Femur (tissue), 1 donor: ENCODE results near the gene EPB41L3.

ENCODE experiments used
- DNase-seq: peaks from one replicate; pipeline ENCODE4 v3.0.0-alpha.2; 2017

The EPB41L3 gene

DNA sequence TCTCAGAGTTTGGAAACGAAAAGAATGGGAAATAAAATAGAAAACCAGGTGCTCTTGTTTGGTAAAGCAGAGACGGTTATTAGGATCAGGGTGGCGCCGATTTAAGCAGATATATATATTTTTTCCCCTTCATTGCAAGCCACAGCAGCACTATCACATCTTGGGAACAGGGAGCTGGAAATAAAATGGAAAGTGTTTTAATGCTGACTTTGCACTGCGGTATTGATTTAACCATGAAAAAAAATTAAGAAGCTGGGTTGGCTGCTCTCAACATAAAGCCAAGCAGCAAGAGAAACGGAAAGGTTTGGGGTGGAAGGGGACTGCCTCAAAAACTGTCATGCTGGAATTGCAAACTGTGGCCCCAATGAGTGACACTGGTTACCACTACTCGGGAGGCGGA lies 145.5 kb downstream of the EPB41L3 start:
- DNase-seq = no peak

DNA sequence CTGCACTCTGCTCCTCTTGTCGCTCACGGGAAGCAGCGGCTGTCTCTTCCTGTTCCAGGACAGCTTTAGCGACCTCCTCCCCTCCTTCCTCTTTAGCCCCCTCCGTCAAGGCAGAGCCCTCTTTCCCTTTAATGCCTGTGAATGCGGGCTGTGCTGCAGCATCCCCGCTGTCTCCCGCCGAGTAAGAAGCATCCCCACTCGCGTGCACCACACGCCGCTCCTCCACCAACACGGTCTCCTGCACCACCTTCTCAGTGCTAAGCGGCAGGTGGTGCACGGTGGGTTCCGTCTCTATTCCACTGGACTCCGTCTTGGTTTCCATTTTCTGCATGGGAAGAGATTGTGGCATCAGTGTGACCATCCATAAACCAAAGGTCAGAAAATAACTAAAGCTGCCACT lies 146.7 kb downstream of the EPB41L3 start:
- DNase-seq = no peak

DNA sequence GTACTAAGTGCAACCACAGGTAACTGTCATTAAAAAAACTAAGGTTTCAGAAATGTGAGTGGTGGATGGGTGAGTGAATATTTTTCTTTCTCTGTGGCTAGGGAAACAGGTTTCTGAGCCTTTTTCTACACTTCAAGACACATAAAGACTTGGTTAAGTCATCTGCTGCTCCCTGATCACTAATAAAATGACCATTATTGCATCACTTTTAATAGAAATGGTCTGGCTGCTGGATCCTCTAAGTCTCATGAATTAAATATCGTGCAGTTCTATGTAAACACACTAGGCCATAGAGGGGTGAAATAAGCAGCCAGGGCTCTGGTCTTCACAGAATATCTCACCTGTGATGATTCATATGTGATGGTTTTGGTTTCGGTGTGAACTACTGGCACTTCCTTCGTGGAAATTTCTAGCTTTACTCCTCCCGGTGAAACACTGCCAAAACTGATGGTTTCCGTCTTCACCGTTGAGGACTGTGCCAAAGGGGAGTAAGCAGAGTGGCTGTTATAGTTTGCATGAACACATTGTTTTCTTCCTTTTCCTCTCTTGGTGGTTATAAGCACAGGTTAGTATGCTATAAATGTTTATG lies 147.8 kb downstream of the EPB41L3 start:
- no peak for DNase-seq

DNA sequence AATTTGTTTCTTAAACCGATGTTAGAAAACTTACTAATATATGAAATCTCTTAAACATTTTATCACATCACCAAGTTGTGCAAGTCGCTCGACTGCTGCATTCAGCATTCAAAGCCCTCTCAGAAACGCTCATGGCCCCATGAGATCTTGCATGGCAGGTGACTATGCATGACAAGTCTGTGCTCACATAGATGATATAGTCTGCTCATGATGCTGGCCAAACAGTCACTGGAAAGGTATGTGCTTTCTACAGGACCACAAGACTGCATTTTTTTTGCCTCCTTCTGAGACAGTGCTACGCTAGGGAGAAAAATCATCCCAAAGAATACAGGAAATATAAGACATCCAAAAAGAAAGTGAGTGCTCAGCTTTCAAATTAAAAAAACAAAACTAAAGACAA lies 150.0 kb downstream of the EPB41L3 start:
- DNase-seq = no peak

DNA sequence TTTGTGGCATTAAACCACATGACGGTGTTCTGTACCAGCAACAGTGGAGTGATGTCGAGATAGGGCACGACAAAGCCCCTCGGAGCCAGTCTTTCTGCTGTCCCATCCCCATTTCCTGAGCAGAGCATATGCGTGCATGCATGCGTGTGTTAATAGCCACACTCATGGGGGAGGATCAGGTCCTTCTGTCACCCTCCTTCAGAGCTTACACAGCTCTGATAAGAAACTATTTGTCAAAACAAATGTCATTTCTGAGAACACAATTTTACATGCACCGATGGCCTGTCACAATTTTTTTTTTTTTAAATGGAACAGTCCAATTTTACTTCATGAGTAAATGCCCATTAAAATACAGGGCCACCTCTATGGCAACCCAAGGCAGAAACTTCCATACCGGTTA lies 152.4 kb downstream of the EPB41L3 start:
- DNase-seq = no peak

GRCh38 chr18:5389356-5389755 lies 154.4 kb downstream of the EPB41L3 start:
- no peak for DNase-seq

DNA sequence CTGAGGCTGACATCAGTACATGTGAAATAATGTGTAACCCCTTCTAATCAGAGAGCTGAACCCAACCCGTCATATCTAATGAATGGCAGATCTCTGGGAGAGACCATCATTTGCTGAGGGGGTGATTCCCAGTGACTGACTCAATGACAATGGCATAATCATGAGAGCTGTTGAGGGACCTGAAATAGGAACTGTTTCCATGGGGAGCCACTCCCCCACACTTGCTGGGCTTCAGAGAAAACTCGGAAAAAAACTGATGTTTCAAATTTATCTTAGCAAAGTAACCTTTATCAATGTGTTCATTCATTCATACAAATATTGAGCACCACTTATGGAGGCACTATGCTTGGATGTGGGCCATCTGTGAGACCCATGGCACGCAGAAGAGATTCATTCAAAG lies 154.9 kb downstream of the EPB41L3 start:
- no peak for DNase-seq

DNA sequence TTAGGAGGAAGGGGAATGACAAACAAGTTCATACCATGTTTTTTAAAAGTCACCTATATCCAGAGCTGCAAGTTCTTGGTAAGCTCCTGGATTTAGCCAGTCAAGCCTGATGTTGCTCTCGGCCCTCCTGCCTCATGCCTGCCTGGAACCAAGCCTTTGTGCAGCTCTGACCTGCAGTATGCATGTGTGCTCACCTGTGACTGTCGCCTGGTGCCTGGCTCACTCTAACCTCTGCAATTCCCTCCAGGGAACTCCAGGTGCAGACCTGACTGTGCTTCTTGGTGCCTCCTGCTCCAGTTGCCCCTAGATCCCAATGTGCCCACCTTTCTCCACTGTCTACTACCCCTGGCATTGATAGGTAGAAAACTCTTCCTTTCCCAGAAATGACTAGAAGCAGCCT lies 163.2 kb downstream of the EPB41L3 start:
- no peak for DNase-seq

GRCh38 chr18:5376986-5377385 lies 166.8 kb downstream of the EPB41L3 start:
- DNase-seq = no peak

GRCh38 chr18:5370332-5370731 lies 173.5 kb downstream of the EPB41L3 start:
- no peak for DNase-seq

DNA sequence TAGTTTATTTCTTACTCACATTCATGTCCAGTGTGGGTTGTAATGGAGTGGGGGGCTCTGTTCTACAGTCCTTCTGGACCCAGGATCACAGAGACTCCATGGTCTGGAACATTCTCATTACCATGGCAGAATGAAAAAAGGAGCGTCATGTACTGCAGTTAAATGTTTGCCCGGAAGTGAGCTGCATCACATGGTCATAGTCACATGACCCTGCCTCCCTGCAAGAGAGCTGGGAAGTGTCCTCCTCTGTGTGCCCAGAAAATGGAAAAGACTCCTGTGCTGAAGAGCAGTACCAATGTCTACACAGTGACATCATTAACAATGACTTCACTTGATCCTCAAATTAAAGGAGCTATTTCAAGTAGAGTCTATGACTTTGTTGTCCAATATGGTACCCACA lies 174.3 kb downstream of the EPB41L3 start:
- DNase-seq = no peak

GRCh38 chr18:5365443-5365842 lies 178.4 kb downstream of the EPB41L3 start:
- no peak for DNase-seq

DNA sequence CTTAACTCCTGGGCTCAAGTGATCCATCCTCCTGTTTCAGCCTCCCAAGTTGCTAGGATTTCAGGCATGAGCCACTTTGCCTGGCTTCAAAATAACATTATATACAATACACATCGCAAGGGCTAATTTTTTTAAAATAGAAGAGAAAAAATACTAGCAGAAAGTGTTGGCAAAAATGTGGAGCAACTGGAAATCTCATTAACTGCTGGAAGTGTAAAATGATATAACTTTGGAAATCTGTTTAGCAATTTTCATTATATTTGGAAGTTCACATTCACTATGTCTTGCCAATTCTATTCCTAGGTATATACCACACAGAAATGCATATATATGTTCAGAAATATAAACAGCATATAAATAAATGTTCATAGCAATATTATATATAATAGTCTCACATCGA lies 193.2 kb downstream of the EPB41L3 start:
- DNase-seq = no peak
